Fibroblast of mammary gland (primary cell): ENCODE data around the gene OPHN1.

Experiments used
- DNase-seq: peaks from one replicate; pipeline ENCODE4 v3.0.0-alpha.2; 2010; ENCODE audit warnings: low read depth
- H3K4me3 ChIP-seq: 2 replicates; pipeline ENCODE4 v1.5.1; 2011; ENCODE audit warnings: low read depth, mild to moderate bottlenecking, low read length, moderate library complexity; ENCODE audit not compliant: control insufficient read depth
- CTCF ChIP-seq: conservative IDR thresholded peaks from 2 replicates; pipeline ENCODE4 v1.5.1; 2011; ENCODE audit warnings: low read depth, low read length, inconsistent platforms; ENCODE audit not compliant: control insufficient read depth, insufficient read depth

OPHN1 gene

GRCh38 chrX:68429216-68429615 lies 4.1 kb downstream of the OPHN1 start:
- no peak for TF ChIP-seq CTCF
- DNase-seq = peak; percentile 58
- H3K4me3 ChIP-seq = no peak overlapping the region

- no peak overlapping the region for H3K4me3 ChIP-seq
- DNase-seq = peak; percentile 53
- no peak for TF ChIP-seq CTCF
These were observed 4.9 kb downstream of the OPHN1 start for GRCh38 chrX:68428431-68428830.

GRCh38 chrX:68424719-68425118 lies 8.6 kb downstream of the OPHN1 start:
- H3K4me3 ChIP-seq = no peak overlapping the region
- DNase-seq = no peak
- TF ChIP-seq CTCF = no peak

- no peak for TF ChIP-seq CTCF
- no peak overlapping the region for H3K4me3 ChIP-seq
- DNase-seq = no peak
These were observed 10.8 kb downstream of the OPHN1 start for GRCh38 chrX:68422478-68422877.

GRCh38 chrX:68421636-68422035 lies 11.7 kb downstream of the OPHN1 start:
- H3K4me3 ChIP-seq = no peak overlapping the region
- DNase-seq = peak; percentile 37
- no peak for TF ChIP-seq CTCF

GRCh38 chrX:68420559-68420958 lies 12.7 kb downstream of the OPHN1 start:
- no peak for DNase-seq
- no peak for TF ChIP-seq CTCF
- H3K4me3 ChIP-seq = no peak overlapping the region

- DNase-seq = no peak
- no peak for TF ChIP-seq CTCF
- H3K4me3 ChIP-seq = no peak overlapping the region
These were observed 13.3 kb downstream of the OPHN1 start for GRCh38 chrX:68419975-68420374.
